Measurements from ENCODE around the gene POU5F1. TPM values are rescaled to one million over a fixed set of nuclear protein-coding genes. Genes with fewer than 3 reads are reported as not detected.
A peak's percentile ranks its signal among the peaks of the same experiment; 100 is the strongest.

Gene POU5F1
- polyA plus RNA-seq, 1 donor (not counting 4 experiments of a cell fraction or from before 2014, with no cell fraction given): 1.6 TPM

DNA sequence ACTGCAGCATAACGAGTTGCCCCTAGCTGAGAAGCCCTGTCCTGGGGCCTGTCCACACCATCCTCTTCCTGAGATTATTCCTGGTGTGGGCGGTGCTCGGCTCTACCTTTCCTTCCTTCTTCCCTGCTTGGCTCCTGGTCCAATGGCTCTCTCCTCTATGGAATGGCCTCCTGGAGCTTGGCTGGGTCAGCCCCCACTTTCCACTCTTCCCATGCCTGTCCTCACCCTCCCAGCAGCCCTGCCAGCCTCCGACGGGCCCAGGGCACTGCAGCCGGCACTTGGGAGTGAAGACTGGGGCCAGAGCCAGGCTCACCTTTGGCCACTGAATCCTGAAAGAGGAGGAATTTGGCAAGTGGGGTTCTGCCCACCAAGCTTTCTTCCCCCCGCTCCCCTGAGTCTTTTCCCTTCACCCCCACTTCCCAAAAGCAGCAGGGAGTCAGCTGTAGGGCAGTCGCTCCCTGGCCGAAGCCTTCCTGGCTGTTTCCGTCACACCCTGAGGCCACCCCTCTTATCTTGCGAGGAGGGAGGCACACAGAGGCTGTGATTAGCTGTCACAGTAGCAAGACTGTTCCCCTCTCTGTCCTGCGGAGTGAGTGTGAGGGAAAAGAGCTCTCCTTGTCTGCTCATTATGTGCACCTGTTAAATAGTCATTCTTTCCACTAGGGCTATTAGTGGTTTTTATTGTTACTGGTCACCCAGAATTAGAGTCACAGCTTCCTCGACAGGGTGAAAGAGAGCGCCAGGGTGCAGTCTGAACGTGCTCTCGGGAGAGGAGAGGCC lies 43.9 kb downstream of the POU5F1 start:
- peak overlapping the region; percentile 3 for H3K4me2 ChIP-seq (ENCODE audit: control insufficient read depth, extremely low read depth, insufficient read depth, low read depth, low read length)
- FAIRE-seq: no peak

DNA sequence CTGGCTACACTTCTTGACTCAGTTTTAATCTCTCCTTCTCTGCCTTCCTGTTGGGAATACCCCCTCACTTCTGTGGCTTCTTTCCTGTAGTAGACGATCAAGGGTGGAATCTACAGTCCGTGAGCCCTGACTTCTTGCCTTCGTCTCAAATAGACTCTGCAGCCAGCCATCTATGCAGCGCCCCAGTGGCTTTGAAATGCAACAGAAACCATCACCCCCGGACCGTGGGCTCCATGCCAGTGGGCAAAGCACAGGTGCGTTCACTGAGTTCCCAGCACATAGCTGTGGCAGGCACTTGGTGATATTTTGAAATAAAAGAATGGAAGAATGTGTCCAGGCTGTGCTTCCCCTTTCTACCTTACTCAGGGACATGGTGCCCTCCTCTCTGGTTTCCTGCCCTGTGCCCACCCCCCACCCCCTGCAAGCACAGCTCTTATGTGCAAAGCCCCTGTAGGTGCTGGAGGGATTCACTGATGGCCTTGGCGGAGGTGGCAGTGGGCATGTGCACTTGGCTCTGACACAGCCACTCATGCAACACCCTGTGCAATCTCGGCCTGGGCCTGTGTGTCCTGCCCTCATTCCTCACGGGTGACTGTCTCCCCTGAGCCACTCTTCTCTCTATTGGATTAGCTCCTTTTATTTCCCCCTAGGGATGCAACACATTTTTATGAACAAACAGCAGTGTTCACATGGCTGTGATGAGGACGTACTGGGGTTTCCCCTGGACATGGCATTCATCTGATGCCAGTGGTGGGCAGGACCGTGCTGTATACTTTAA lies 44.7 kb downstream of the POU5F1 start:
- peaks cover 5 to 8% of the 10 kb centered on the region in 2 experiments for H3K36me3 ChIP-seq (ENCODE audit: control insufficient read depth in 2 of 2, extremely low read depth in 1 of 2, insufficient read depth in 2 of 2, low read length in 2 of 2)
- H3K4me3 ChIP-seq (ENCODE audit: control insufficient read depth in 2 of 3, extremely low read depth in 1 of 3, insufficient read depth in 2 of 3, low read depth in 1 of 3, low read length in 3 of 3): no peak overlapping the region
- H3K27ac ChIP-seq (ENCODE audit: control insufficient read depth, insufficient read depth, low read length): peak overlapping the region; percentile 34
- no peaks in the 10 kb centered on the region for H3K9me1 ChIP-seq (ENCODE audit: control insufficient read depth, extremely low read depth, insufficient read depth, low read length)
- no peaks in the 10 kb centered on the region for H3K9me3 ChIP-seq (ENCODE audit: control insufficient read depth, low read depth, low read length)
- H3K4me2 ChIP-seq (ENCODE audit: control insufficient read depth, extremely low read depth, insufficient read depth, low read depth, low read length): peak overlapping the region; percentile 63
- peaks cover 36% of the 10 kb centered on the region for H3K4me1 ChIP-seq (ENCODE audit: control insufficient read depth, extremely low read depth, insufficient read depth, low read length)
- H4K20me1 ChIP-seq (ENCODE audit: control insufficient read depth, extremely low read depth, insufficient read depth, low read length): no peaks in the 10 kb centered on the region
- FAIRE-seq (no peak), DNase-seq (ENCODE audit: low read depth, low spot score) (no peak)
- H2AFZ ChIP-seq (ENCODE audit: control insufficient read depth, low read length): no peak overlapping the region
- H3K79me2 ChIP-seq (ENCODE audit: control insufficient read depth, insufficient read depth, low read length): no peaks in the 10 kb centered on the region
- H3K27me3 ChIP-seq (ENCODE audit: control insufficient read depth, extremely low read depth, insufficient read depth, low read length): no peaks in the 10 kb centered on the region
- TF ChIP-seq, protein P1, sequence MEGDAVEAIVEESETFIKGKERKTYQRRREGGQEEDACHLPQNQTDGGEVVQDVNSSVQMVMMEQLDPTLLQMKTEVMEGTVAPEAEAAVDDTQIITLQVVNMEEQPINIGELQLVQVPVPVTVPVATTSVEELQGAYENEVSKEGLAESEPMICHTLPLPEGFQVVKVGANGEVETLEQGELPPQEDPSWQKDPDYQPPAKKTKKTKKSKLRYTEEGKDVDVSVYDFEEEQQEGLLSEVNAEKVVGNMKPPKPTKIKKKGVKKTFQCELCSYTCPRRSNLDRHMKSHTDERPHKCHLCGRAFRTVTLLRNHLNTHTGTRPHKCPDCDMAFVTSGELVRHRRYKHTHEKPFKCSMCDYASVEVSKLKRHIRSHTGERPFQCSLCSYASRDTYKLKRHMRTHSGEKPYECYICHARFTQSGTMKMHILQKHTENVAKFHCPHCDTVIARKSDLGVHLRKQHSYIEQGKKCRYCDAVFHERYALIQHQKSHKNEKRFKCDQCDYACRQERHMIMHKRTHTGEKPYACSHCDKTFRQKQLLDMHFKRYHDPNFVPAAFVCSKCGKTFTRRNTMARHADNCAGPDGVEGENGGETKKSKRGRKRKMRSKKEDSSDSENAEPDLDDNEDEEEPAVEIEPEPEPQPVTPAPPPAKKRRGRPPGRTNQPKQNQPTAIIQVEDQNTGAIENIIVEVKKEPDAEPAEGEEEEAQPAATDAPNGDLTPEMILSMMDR (optimal IDR thresholded peaks at IDR 0.05 in 1 of 3, IDR thresholded peaks at IDR 0.05 in 1 of 3, conservative IDR thresholded peaks at IDR 0.05 in 1 of 3; ENCODE audit: extremely low read depth in 1 of 3, insufficient read depth in 2 of 3, low read length in 3 of 3): no peak
- no peak for TF ChIP-seq EZH2 (IDR thresholded peaks at IDR 0.05; ENCODE audit: low read length)
- H3K9ac ChIP-seq (ENCODE audit: control insufficient read depth, extremely low read depth, insufficient read depth, low read length): peak overlapping the region; percentile 59
- dilution Hi-C loops (cut with MboI; ENCODE audit: extremely low pct_ligation_motif_present, low sequenced_read_pairs): no loop called here

More for the DNA sequence above, 43.9 kb downstream of the POU5F1 start:
- peak overlapping the region; percentile 34 for H3K27ac ChIP-seq (ENCODE audit: control insufficient read depth, insufficient read depth, low read length)
- H3K4me3 ChIP-seq (ENCODE audit: control insufficient read depth in 2 of 3, extremely low read depth in 1 of 3, insufficient read depth in 2 of 3, low read depth in 1 of 3, low read length in 3 of 3): no peak overlapping the region
- DNase-seq (ENCODE audit: low read depth, low spot score): no peak
- H3K9ac ChIP-seq (ENCODE audit: control insufficient read depth, extremely low read depth, insufficient read depth, low read length): peak overlapping the region; percentile 59
- H3K9me3 ChIP-seq (ENCODE audit: control insufficient read depth, low read depth, low read length): no peaks in the 10 kb centered on the region
- H3K27me3 ChIP-seq (ENCODE audit: control insufficient read depth, extremely low read depth, insufficient read depth, low read length): no peaks in the 10 kb centered on the region
- peaks cover 5 to 8% of the 10 kb centered on the region in 2 experiments for H3K36me3 ChIP-seq (ENCODE audit: control insufficient read depth in 2 of 2, extremely low read depth in 1 of 2, insufficient read depth in 2 of 2, low read length in 2 of 2)
- dilution Hi-C loops (cut with MboI; ENCODE audit: extremely low pct_ligation_motif_present, low sequenced_read_pairs): no loop called here
- H4K20me1 ChIP-seq (ENCODE audit: control insufficient read depth, extremely low read depth, insufficient read depth, low read length): no peaks in the 10 kb centered on the region
- no peak overlapping the region for H2AFZ ChIP-seq (ENCODE audit: control insufficient read depth, low read length)
- TF ChIP-seq, protein P1 (optimal IDR thresholded peaks at IDR 0.05 in 1 of 3, IDR thresholded peaks at IDR 0.05 in 1 of 3, conservative IDR thresholded peaks at IDR 0.05 in 1 of 3; ENCODE audit: extremely low read depth in 1 of 3, insufficient read depth in 2 of 3, low read length in 3 of 3): no peak
- no peak for TF ChIP-seq EZH2 (IDR thresholded peaks at IDR 0.05; ENCODE audit: low read length)
- H3K79me2 ChIP-seq (ENCODE audit: control insufficient read depth, insufficient read depth, low read length): no peaks in the 10 kb centered on the region
- H3K9me1 ChIP-seq (ENCODE audit: control insufficient read depth, extremely low read depth, insufficient read depth, low read length): no peaks in the 10 kb centered on the region
- H3K4me1 ChIP-seq (ENCODE audit: control insufficient read depth, extremely low read depth, insufficient read depth, low read length): peaks cover 36% of the 10 kb centered on the region
